ENCODE results near the gene ZNF439.
"Not testable (repeated sequence)": the region's sequence is repeated elsewhere in the genome, so short reads cannot be mapped to it uniquely, and the experiment has no call there.

ZNF439 gene

GRCh38 chr19:11821474-11822109 is 26.9 kb upstream of the ZNF439 start:
- Histone ChIP-seq H3K4me3 (ENCODE audit: insufficient read length, low read depth) (no peak overlapping the region), H3K4me1 (ENCODE audit: insufficient read depth, insufficient read length) (no peaks in the 10 kb centered on the region), H3K36me3 (ENCODE audit: insufficient read depth, insufficient read length, low read length) (peaks cover 58% of the 10 kb centered on the region), H3K9ac (ENCODE audit: insufficient read length, low read depth) (no peak overlapping the region), H3K9me3 (ENCODE audit: insufficient read depth, low read length) (no peaks in the 10 kb centered on the region), H3K27me3 (ENCODE audit: insufficient read depth, insufficient read length) (no peaks in the 10 kb centered on the region)
- no peak for DNase-seq (ENCODE audit: low read depth, low spot score)
- TF ChIP-seq SUZ12 (IDR thresholded peaks at IDR 0.05; ENCODE audit: extremely low read depth, insufficient read depth, insufficient read length): no peak
- TF ChIP-seq ZNF274 (IDR thresholded peaks at IDR 0.05; ENCODE audit: low read depth, low read length): no peak
- TF ChIP-seq YY1 (IDR thresholded peaks at IDR 0.05; ENCODE audit: insufficient read depth, insufficient read length): no peak

GRCh38 chr19:11828957-11829876 is 19.3 kb upstream of the ZNF439 start:
- H3K9ac ChIP-seq (ENCODE audit: insufficient read length, low read depth); H3K27me3 ChIP-seq (ENCODE audit: insufficient read depth, insufficient read length); H3K4me3 ChIP-seq (ENCODE audit: insufficient read length, low read depth); DNase-seq (ENCODE audit: low read depth, low spot score); H3K4me1 ChIP-seq (ENCODE audit: insufficient read depth, insufficient read length): not testable (repeated sequence)
- Histone ChIP-seq H3K9me3 (ENCODE audit: insufficient read depth, low read length) (peaks cover 44% of the 10 kb centered on the region), H3K36me3 (ENCODE audit: insufficient read depth, insufficient read length, low read length) (peaks cover 67% of the 10 kb centered on the region)

- H3K36me3 ChIP-seq (ENCODE audit: insufficient read depth, insufficient read length, low read length): peaks cover 64% of the 10 kb centered on the region
- TF ChIP-seq YY1 (IDR thresholded peaks at IDR 0.05; ENCODE audit: insufficient read depth, insufficient read length): no peak
- no peak for TF ChIP-seq SUZ12 (IDR thresholded peaks at IDR 0.05; ENCODE audit: extremely low read depth, insufficient read depth, insufficient read length)
- no peak for TF ChIP-seq ZNF274 (IDR thresholded peaks at IDR 0.05; ENCODE audit: low read depth, low read length)
- H3K4me3 ChIP-seq (ENCODE audit: insufficient read length, low read depth): no peak overlapping the region
- no peak for DNase-seq (ENCODE audit: low read depth, low spot score)
- peaks cover 46% of the 10 kb centered on the region for H3K9me3 ChIP-seq (ENCODE audit: insufficient read depth, low read length)
- no peak overlapping the region for H3K9ac ChIP-seq (ENCODE audit: insufficient read length, low read depth)
- no peaks in the 10 kb centered on the region for H3K4me1 ChIP-seq (ENCODE audit: insufficient read depth, insufficient read length)
- H3K27me3 ChIP-seq (ENCODE audit: insufficient read depth, insufficient read length): no peaks in the 10 kb centered on the region
Observed at GRCh38 chr19:11832253-11832912, 16.1 kb upstream of the ZNF439 start.

- TF ChIP-seq YY1 (IDR thresholded peaks at IDR 0.05; ENCODE audit: insufficient read depth, insufficient read length) (no peak), SUZ12 (IDR thresholded peaks at IDR 0.05; ENCODE audit: extremely low read depth, insufficient read depth, insufficient read length) (no peak), ZNF274 (IDR thresholded peaks at IDR 0.05; ENCODE audit: low read depth, low read length) (no peak)
- no peak overlapping the region for H3K4me3 ChIP-seq (ENCODE audit: insufficient read length, low read depth)
- no peak for DNase-seq (ENCODE audit: low read depth, low spot score)
- H3K9ac ChIP-seq (ENCODE audit: insufficient read length, low read depth): no peak overlapping the region
- H3K27me3 ChIP-seq (ENCODE audit: insufficient read depth, insufficient read length): no peaks in the 10 kb centered on the region
- peaks cover 62% of the 10 kb centered on the region for H3K36me3 ChIP-seq (ENCODE audit: insufficient read depth, insufficient read length, low read length)
- H3K4me1 ChIP-seq (ENCODE audit: insufficient read depth, insufficient read length): no peaks in the 10 kb centered on the region
- peaks cover 46% of the 10 kb centered on the region for H3K9me3 ChIP-seq (ENCODE audit: insufficient read depth, low read length)
Observed at GRCh38 chr19:11833541-11833940, 15.0 kb upstream of the ZNF439 start.

- H3K9ac ChIP-seq (ENCODE audit: insufficient read length, low read depth); H3K4me3 ChIP-seq (ENCODE audit: insufficient read length, low read depth); H3K27me3 ChIP-seq (ENCODE audit: insufficient read depth, insufficient read length); DNase-seq (ENCODE audit: low read depth, low spot score); H3K4me1 ChIP-seq (ENCODE audit: insufficient read depth, insufficient read length): not testable (repeated sequence)
- Histone ChIP-seq H3K9me3 (ENCODE audit: insufficient read depth, low read length) (peaks cover 36% of the 10 kb centered on the region), H3K36me3 (ENCODE audit: insufficient read depth, insufficient read length, low read length) (peaks cover 43% of the 10 kb centered on the region)
Observed at GRCh38 chr19:11835626-11836066, 12.9 kb upstream of the ZNF439 start.

- Histone ChIP-seq H3K36me3 (ENCODE audit: insufficient read depth, insufficient read length, low read length) (no peaks in the 10 kb centered on the region), H3K9me3 (ENCODE audit: insufficient read depth, low read length) (no peaks in the 10 kb centered on the region), H3K9ac (ENCODE audit: insufficient read length, low read depth) (no peak overlapping the region), H3K27me3 (ENCODE audit: insufficient read depth, insufficient read length) (no peaks in the 10 kb centered on the region), H3K4me3 (ENCODE audit: insufficient read length, low read depth) (no peak overlapping the region), H3K4me1 (ENCODE audit: insufficient read depth, insufficient read length) (peaks cover 9% of the 10 kb centered on the region)
- DNase-seq (ENCODE audit: low read depth, low spot score): no peak
- no peak for TF ChIP-seq YY1 (IDR thresholded peaks at IDR 0.05; ENCODE audit: insufficient read depth, insufficient read length)
Observed at GRCh38 chr19:11843722-11844121, 4.8 kb upstream of the ZNF439 start.

- H3K9me3 ChIP-seq (ENCODE audit: insufficient read depth, low read length); DNase-seq (ENCODE audit: low read depth, low spot score); H3K4me3 ChIP-seq (ENCODE audit: insufficient read length, low read depth); H3K36me3 ChIP-seq (ENCODE audit: insufficient read depth, insufficient read length, low read length); H3K9ac ChIP-seq (ENCODE audit: insufficient read length, low read depth); H3K4me1 ChIP-seq (ENCODE audit: insufficient read depth, insufficient read length); H3K27me3 ChIP-seq (ENCODE audit: insufficient read depth, insufficient read length): not testable (repeated sequence)
Observed at GRCh38 chr19:11847615-11848014, 911 bp upstream of the ZNF439 start.

All from NT2/D1 (cell line).